Dendritic cell treated with granulocyte-macrophage colony-stimulating factor and Interleukin-4, amounts not matched to agents 40 ng/mL and 50 ng/mL, for 4 days (primary cell): ENCODE measurements around the gene IRAK4.
"Not testable (repeated sequence)": the region's sequence is repeated elsewhere in the genome, so short reads cannot be mapped to it uniquely, and the experiment has no call there.

Experiments
- H3K27ac Mint-ChIP-seq: one replicate; pipeline ENCODE4 v1.8.0; 2022; ENCODE audit warnings: mild to moderate bottlenecking, mixed read lengths
- H3K27me3 Mint-ChIP-seq: one replicate; pipeline ENCODE4 v1.8.0; 2022; ENCODE audit warnings: mild to moderate bottlenecking, mixed read lengths
- H3K36me3 Mint-ChIP-seq: one replicate; pipeline ENCODE4 v1.8.0; 2022; ENCODE audit warnings: low read depth, mixed read lengths
- H3K4me1 Mint-ChIP-seq: one replicate; pipeline ENCODE4 v1.8.0; 2022; ENCODE audit warnings: low read depth, mixed read lengths
- H3K4me3 Mint-ChIP-seq: one replicate; pipeline ENCODE4 v1.8.0; 2022; ENCODE audit warnings: mild to moderate bottlenecking, moderate library complexity, mixed read lengths
- H3K9me3 Mint-ChIP-seq: one replicate; pipeline ENCODE4 v1.8.0; 2022; ENCODE audit warnings: mixed read lengths
- intact Hi-C: fragments of 100-400 bp; cut with micrococcal nuclease; formaldehyde crosslinking; loops from one replicate; pipeline ENCODE4 v1.15.0; 2022

Gene IRAK4

DNA sequence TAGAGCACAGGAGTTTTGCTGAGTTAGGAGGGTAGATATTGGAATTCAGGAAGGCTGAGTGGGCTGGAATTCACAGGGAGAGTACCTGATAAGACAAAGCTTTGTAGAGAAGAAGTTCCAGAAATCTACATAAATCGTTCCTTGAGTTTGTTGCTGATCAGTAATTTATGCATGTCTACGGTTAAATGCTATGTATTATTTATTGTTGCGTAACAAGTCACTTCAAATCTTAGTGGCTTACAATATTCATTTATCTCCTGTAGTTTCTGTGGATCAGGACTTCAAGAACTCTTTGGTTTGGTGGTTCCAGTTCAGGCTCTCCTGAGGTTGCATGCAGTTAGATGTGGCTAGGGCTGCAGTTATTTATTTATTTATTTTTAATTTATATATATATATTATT is 7.9 kb upstream of the IRAK4 start:
- intact Hi-C loops: no loop called here
- no peaks in the 10 kb centered on the region for H3K4me1 Mint-ChIP-seq
- H3K27ac Mint-ChIP-seq: no peak overlapping the region
- no peak overlapping the region for H3K4me3 Mint-ChIP-seq
- H3K36me3 Mint-ChIP-seq: peaks cover 21% of the 10 kb centered on the region
- H3K27me3 Mint-ChIP-seq: no peaks in the 10 kb centered on the region
- no peaks in the 10 kb centered on the region for H3K9me3 Mint-ChIP-seq

DNA sequence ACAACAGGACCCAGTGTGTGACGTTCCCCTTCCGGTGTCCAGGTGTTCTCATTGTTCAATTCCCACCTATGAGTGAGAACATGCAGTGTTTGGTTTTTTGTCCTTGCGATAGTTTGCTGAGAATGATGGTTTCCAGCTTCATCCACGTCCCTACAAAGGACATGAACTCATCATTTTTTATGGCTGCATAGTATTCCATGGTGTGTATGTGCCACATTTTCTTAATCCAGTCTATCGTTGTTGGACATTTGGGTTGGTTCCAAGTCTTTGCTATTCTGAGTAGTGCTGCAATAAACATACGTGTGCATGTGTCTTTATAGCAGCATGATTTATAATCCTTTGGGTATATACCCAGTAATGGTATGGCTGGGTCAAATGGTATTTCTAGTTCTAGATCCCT is 7.4 kb upstream of the IRAK4 start:
- H3K27me3 Mint-ChIP-seq, intact Hi-C loops, H3K27ac Mint-ChIP-seq, H3K9me3 Mint-ChIP-seq, H3K4me1 Mint-ChIP-seq, H3K4me3 Mint-ChIP-seq: not testable (repeated sequence)
- peaks cover 21% of the 10 kb centered on the region for H3K36me3 Mint-ChIP-seq

GRCh38 chr12:43754015-43754414 is 4.7 kb upstream of the IRAK4 start:
- intact Hi-C loops: no loop called here
- Mint-ChIP-seq H3K36me3 (peaks cover 32% of the 10 kb centered on the region), H3K27ac (no peak overlapping the region), H3K9me3 (no peaks in the 10 kb centered on the region), H3K4me1 (peaks cover 20% of the 10 kb centered on the region), H3K27me3 (no peaks in the 10 kb centered on the region), H3K4me3 (no peak overlapping the region)

- H3K9me3 Mint-ChIP-seq: no peaks in the 10 kb centered on the region
- peaks cover 47% of the 10 kb centered on the region for H3K4me1 Mint-ChIP-seq
- intact Hi-C loops: no loop called here
- no peaks in the 10 kb centered on the region for H3K27me3 Mint-ChIP-seq
- H3K4me3 Mint-ChIP-seq: peak overlapping the region; percentile 96
- H3K36me3 Mint-ChIP-seq: peaks cover 37% of the 10 kb centered on the region
- H3K27ac Mint-ChIP-seq: peak overlapping the region; percentile 99
Measured at GRCh38 chr12:43758247-43758727, 464 bp upstream of the IRAK4 start.

DNA sequence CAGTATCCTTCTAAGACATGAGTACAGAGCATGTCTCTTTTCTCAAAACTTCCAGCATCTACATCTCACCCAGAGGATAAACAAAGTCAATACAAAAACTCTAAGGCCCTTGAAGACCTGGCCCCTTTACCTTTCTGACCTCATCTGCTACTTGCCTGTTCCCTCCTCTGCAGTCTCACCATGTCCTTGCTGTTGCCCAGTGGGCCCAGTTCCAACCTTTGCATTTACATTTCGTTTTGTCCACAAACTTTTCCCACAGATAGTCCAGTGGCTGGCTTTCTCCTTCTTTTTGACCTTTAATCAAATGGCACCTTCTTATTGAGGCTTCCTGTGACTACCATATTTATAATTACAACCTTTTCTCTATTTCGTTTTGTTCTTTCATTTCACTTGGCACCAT is 1.6 kb downstream of the IRAK4 start:
- peak overlapping the region; percentile 8 for H3K27ac Mint-ChIP-seq
- peaks cover 53% of the 10 kb centered on the region for H3K4me1 Mint-ChIP-seq
- peak overlapping the region; percentile 96 for H3K4me3 Mint-ChIP-seq
- peaks cover 41% of the 10 kb centered on the region for H3K36me3 Mint-ChIP-seq
- H3K9me3 Mint-ChIP-seq: no peaks in the 10 kb centered on the region
- intact Hi-C loops: no loop called here
- H3K27me3 Mint-ChIP-seq: no peaks in the 10 kb centered on the region

GRCh38 chr12:43761500-43761899 is 2.7 kb downstream of the IRAK4 start:
- no peak overlapping the region for H3K4me3 Mint-ChIP-seq
- H3K36me3 Mint-ChIP-seq: peaks cover 41% of the 10 kb centered on the region
- no peaks in the 10 kb centered on the region for H3K27me3 Mint-ChIP-seq
- H3K9me3 Mint-ChIP-seq: no peaks in the 10 kb centered on the region
- H3K27ac Mint-ChIP-seq: no peak overlapping the region
- H3K4me1 Mint-ChIP-seq: peaks cover 48% of the 10 kb centered on the region
- intact Hi-C loops: no loop called here

GRCh38 chr12:43762596-43762995 is 3.8 kb downstream of the IRAK4 start:
- no peaks in the 10 kb centered on the region for H3K9me3 Mint-ChIP-seq
- no peak overlapping the region for H3K4me3 Mint-ChIP-seq
- intact Hi-C loops: no loop called here
- H3K27me3 Mint-ChIP-seq: no peaks in the 10 kb centered on the region
- H3K36me3 Mint-ChIP-seq: peaks cover 41% of the 10 kb centered on the region
- peaks cover 39% of the 10 kb centered on the region for H3K4me1 Mint-ChIP-seq
- H3K27ac Mint-ChIP-seq: no peak overlapping the region

DNA sequence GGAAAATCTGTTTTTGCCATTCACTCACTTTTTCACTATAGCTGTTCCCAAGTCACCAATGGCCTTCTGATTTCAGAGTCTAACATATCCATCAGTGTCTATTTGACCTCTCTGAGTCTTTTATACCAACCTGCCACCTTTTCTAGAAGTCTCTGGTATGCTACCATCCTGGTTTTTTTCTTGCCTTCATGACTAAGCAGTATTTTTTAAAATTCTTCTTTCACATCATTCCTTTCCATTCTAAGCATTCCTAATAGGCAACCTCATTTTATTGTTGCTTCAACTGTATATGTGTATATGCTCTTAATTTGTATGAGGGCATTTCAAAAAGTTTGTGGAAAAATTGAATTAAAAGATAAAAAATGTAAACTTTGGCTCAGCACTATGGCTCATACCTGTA is 5.0 kb downstream of the IRAK4 start:
- Mint-ChIP-seq H3K4me1 (peaks cover 32% of the 10 kb centered on the region), H3K27ac (no peak overlapping the region), H3K4me3 (no peak overlapping the region), H3K9me3 (no peaks in the 10 kb centered on the region), H3K27me3 (no peaks in the 10 kb centered on the region), H3K36me3 (peaks cover 42% of the 10 kb centered on the region)
- intact Hi-C loops: no loop called here

GRCh38 chr12:43764528-43764927 is 5.8 kb downstream of the IRAK4 start:
- H3K4me1 Mint-ChIP-seq: peaks cover 27% of the 10 kb centered on the region
- H3K4me3 Mint-ChIP-seq: no peak overlapping the region
- no peaks in the 10 kb centered on the region for H3K9me3 Mint-ChIP-seq
- peaks cover 42% of the 10 kb centered on the region for H3K36me3 Mint-ChIP-seq
- H3K27ac Mint-ChIP-seq: no peak overlapping the region
- intact Hi-C loops: no loop called here
- H3K27me3 Mint-ChIP-seq: no peaks in the 10 kb centered on the region

GRCh38 chr12:43766291-43766690 is 7.5 kb downstream of the IRAK4 start:
- intact Hi-C loops: no loop called here
- Mint-ChIP-seq H3K27me3 (no peaks in the 10 kb centered on the region), H3K4me3 (no peak overlapping the region), H3K9me3 (no peaks in the 10 kb centered on the region), H3K27ac (no peak overlapping the region), H3K4me1 (peaks cover 15% of the 10 kb centered on the region), H3K36me3 (peaks cover 50% of the 10 kb centered on the region)

GRCh38 chr12:43776498-43776897 is 17.7 kb downstream of the IRAK4 start:
- H3K27ac Mint-ChIP-seq: no peak overlapping the region
- H3K36me3 Mint-ChIP-seq: peaks cover 29% of the 10 kb centered on the region
- no peaks in the 10 kb centered on the region for H3K4me1 Mint-ChIP-seq
- H3K9me3 Mint-ChIP-seq: no peaks in the 10 kb centered on the region
- intact Hi-C loops: loop anchor here (1.0 kb wide), 1 partner anchor 106 kb away; no protein-coding TSS in a partner anchor
- no peaks in the 10 kb centered on the region for H3K27me3 Mint-ChIP-seq
- H3K4me3 Mint-ChIP-seq: no peak overlapping the region

GRCh38 chr12:43786899-43787693 is 28.3 kb downstream of the IRAK4 start:
- Mint-ChIP-seq H3K36me3 (peaks cover 62% of the 10 kb centered on the region), H3K27ac (no peak overlapping the region), H3K9me3 (no peaks in the 10 kb centered on the region), H3K4me1 (no peaks in the 10 kb centered on the region), H3K4me3 (no peak overlapping the region), H3K27me3 (no peaks in the 10 kb centered on the region)
- intact Hi-C loops: no loop called here

GRCh38 chr12:43789941-43790340 is 31.2 kb downstream of the IRAK4 start:
- peaks cover 48% of the 10 kb centered on the region for H3K36me3 Mint-ChIP-seq
- H3K27ac Mint-ChIP-seq: no peak overlapping the region
- H3K9me3 Mint-ChIP-seq: no peaks in the 10 kb centered on the region
- H3K4me1 Mint-ChIP-seq: no peaks in the 10 kb centered on the region
- no peaks in the 10 kb centered on the region for H3K27me3 Mint-ChIP-seq
- H3K4me3 Mint-ChIP-seq: no peak overlapping the region
- intact Hi-C loops: no loop called here

- no peaks in the 10 kb centered on the region for H3K27me3 Mint-ChIP-seq
- peaks cover 42% of the 10 kb centered on the region for H3K36me3 Mint-ChIP-seq
- intact Hi-C loops: no loop called here
- H3K4me3 Mint-ChIP-seq: no peak overlapping the region
- no peaks in the 10 kb centered on the region for H3K4me1 Mint-ChIP-seq
- no peaks in the 10 kb centered on the region for H3K9me3 Mint-ChIP-seq
- H3K27ac Mint-ChIP-seq: no peak overlapping the region
Measured at GRCh38 chr12:43795716-43796280, 37.0 kb downstream of the IRAK4 start.
